ENCODE measurements around the gene LTBP4. TPM values are rescaled to one million over a fixed set of nuclear protein-coding genes. Genes with fewer than 3 reads are reported as not detected.
"Not testable (repeated sequence)": the region's sequence is repeated elsewhere in the genome, so short reads cannot be mapped to it uniquely, and the experiment has no call there.

LTBP4 gene
- total and polyA plus RNA-seq, 7 donors, result 31.9 to 206 (median 118) TPM

DNA sequence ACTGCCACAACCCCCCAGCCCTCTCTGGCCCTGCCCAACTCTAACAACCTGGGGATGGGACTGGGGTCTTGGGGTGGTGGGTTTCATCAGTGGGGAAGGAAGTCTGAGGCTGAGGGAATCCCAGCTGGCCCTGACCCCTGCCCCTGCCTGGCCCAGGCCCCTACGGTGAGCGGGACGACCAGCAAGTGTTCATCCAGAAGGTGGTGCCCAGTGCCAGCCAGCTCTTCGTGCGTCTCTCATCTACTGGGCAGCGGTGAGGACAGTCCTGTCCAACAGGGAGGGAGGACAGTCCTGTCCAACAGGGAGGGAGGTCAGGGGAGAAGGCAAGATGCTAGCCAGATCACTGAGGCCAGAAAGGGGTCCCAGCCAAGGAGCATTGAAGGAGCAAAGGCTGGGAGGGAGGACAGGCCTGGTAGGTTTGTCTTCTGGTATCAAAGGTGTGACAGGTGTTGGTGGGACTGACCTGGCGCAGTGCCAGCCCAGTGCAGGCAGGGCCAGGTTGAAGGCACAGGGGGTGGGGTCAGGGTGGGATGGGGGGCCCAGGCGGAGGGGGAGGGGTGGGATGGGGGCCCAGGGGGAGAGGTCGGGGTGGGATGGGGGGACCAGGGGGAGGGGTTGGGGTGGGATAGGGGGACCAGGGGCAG, 12.1 kb upstream of the LTBP4 start:
- intact Hi-C loops (cut with DNase I), result no loop called here

DNA sequence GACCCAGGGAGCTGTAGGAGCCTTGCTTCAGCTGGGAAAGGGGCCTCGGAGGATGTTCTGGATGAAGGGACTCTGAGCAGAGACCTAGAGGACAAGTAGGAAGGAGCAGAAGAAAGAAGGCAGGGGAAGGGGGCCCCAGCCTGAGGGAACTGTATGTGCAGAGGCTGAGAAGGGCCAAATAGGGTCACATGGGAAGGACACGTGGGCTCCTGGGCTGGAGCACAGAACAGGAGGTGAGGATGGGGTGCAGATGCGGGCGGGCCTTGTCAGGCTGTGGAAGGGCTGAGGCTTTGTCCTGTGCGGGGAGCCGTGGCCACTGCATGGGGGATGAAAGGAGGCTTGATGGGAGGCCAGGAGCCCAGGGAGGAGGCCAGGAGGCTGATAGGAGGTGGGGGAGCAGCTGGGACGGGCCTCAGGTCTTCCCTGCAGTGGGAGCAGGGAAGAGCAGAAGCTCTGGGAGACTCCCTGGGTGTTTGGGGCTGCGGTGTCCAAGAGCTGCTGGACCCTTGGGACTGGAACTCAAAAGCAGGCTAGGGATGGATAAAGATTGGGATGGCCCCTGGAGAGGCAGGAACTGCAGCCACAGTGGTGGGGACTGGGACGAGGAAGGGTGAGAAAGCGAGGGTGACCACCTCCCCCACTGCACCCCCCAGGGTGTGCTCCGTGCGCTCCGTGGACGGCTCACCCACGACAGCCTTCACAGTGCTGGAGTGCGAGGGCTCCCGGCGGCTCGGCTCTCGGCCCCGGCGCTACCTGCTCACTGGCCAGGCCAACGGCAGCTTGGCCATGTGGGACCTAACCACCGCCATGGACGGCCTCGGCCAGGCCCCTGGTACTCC, 11.4 kb upstream of the LTBP4 start:
- intact Hi-C loops (cut with DNase I), result loop anchor here (10.0 kb wide), 1 partner anchor 285 kb away; no protein-coding TSS in a partner anchor
- no peak for TF ChIP-seq POLR2AphosphoS5 (IDR thresholded peaks at IDR 0.05)
- TF ChIP-seq POLR2A (IDR thresholded peaks at IDR 0.05), result no peak
- H3K36me3 ChIP-seq, result peaks cover 0 to 20% (median 7%) of the 10 kb centered on the region in 4 donors

More for the DNA sequence above, 12.1 kb upstream of the LTBP4 start:
- DNase-seq, result no peak
- 80 to 89% methylated on average over 9 of the region's 9 CpGs for WGBS, 2 donors
- Histone ChIP-seq H3K4me3 (no peak overlapping the region), H3K4me1 (no peaks in the 10 kb centered on the region), H3K27ac (no peak overlapping the region), H3K27me3 (no peaks in the 10 kb centered on the region), H3K9me3 (no peaks in the 10 kb centered on the region), H3K36me3 (peaks cover 0 to 27% (median 7%) of the 10 kb centered on the region in 4 donors)
- no peak for TF ChIP-seq EP300 (IDR thresholded peaks at IDR 0.05)
- TF ChIP-seq POLR2AphosphoS5 (IDR thresholded peaks at IDR 0.05), result no peak
- TF ChIP-seq, protein P1, sequence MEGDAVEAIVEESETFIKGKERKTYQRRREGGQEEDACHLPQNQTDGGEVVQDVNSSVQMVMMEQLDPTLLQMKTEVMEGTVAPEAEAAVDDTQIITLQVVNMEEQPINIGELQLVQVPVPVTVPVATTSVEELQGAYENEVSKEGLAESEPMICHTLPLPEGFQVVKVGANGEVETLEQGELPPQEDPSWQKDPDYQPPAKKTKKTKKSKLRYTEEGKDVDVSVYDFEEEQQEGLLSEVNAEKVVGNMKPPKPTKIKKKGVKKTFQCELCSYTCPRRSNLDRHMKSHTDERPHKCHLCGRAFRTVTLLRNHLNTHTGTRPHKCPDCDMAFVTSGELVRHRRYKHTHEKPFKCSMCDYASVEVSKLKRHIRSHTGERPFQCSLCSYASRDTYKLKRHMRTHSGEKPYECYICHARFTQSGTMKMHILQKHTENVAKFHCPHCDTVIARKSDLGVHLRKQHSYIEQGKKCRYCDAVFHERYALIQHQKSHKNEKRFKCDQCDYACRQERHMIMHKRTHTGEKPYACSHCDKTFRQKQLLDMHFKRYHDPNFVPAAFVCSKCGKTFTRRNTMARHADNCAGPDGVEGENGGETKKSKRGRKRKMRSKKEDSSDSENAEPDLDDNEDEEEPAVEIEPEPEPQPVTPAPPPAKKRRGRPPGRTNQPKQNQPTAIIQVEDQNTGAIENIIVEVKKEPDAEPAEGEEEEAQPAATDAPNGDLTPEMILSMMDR (IDR thresholded peaks at IDR 0.05), result no peak

DNA sequence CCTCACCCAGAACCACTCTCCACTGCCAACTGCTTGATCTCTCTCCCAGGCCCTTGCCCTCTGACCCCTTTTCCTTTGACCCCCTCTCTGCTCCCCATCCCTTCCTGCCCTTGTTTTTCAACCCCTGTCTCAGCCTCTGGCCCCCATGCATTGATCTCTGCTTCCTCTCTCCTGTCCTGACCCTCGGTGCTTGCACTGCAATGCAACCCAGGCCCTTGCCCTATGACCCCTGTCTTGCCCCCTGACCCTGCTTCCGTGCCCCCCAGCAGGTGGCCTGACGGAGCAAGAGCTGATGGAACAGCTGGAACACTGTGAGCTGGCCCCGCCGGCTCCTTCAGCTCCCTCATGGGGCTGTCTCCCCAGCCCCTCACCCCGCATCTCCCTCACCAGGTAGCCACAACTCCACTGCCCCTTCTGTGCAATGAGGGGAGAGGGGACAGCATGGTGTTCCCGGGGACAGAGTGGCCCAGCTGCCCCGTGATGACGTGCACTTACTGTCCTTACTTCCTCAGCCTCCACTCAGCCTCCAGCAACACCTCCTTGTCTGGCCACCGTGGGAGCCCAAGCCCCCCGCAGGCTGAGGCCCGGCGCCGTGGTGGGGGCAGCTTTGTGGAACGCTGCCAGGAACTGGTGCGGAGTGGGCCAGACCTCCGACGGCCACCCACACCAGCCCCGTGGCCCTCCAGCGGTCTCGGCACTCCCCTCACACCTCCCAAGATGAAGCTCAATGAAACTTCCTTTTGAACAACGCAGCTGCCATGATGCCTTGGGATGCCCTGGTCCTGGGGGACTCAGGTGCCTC, 10.5 kb upstream of the LTBP4 start:
- 89 to 91% methylated on average over 22 of the region's 22 CpGs for WGBS, 2 donors
- intact Hi-C loops (cut with DNase I), result loop anchor here (10.0 kb wide), 1 partner anchor 286 kb away; no protein-coding TSS in a partner anchor

More for the DNA sequence above, 11.4 kb upstream of the LTBP4 start:
- WGBS, 2 donors, result 94 to 95% methylated on average over 26 of the region's 26 CpGs
- Histone ChIP-seq H3K4me1 (no peaks in the 10 kb centered on the region), H3K4me3 (no peak overlapping the region), H3K9me3 (no peaks in the 10 kb centered on the region), H3K27ac (no peak overlapping the region), H3K27me3 (peaks cover 0 to 3% (median 0%) of the 10 kb centered on the region in 3 donors)
- DNase-seq, result no peak

DNA sequence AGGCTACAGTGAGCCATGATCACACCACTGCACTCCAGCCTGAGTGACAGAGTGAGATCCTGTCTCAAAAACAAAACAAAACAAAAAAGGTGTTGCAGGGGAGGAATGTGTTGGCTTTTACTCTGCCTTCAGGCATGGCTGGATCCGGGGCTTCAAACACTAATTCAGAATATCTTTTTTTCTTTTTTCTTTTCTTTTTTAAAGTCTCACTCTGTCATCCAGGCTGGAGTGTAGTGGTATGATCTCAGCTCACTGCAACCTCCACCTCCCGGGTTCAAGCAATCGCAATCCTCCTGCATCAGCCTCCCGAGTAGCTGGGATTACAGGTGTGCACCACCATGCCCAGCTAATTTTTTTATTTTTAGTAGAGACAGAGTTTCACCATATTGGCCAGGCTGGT, 9.4 kb upstream of the LTBP4 start:
- H3K27ac ChIP-seq, H3K4me1 ChIP-seq, H3K4me3 ChIP-seq, DNase-seq, H3K9me3 ChIP-seq: not testable (repeated sequence)
- intact Hi-C loops (cut with DNase I), result loop anchor here (10.0 kb wide), 1 partner anchor 287 kb away; no protein-coding TSS in a partner anchor
- 83 to 96% methylated on average over 4 of the region's 4 CpGs for WGBS, 2 donors
- Histone ChIP-seq H3K36me3 (peaks cover 0 to 16% (median 4%) of the 10 kb centered on the region in 4 donors), H3K27me3 (peaks cover 0 to 19% (median 14%) of the 10 kb centered on the region in 3 donors)

More for the DNA sequence above, 10.5 kb upstream of the LTBP4 start:
- no peak for DNase-seq
- H3K27ac ChIP-seq, result no peak overlapping the region
- H3K4me3 ChIP-seq, result no peak overlapping the region
- no peaks in the 10 kb centered on the region for H3K9me3 ChIP-seq
- TF ChIP-seq EP300 (IDR thresholded peaks at IDR 0.05), result no peak
- TF ChIP-seq, protein P1 (IDR thresholded peaks at IDR 0.05), result no peak
- peaks cover 0 to 20% (median 7%) of the 10 kb centered on the region in 4 donors for H3K36me3 ChIP-seq
- peaks cover 0 to 12% (median 5%) of the 10 kb centered on the region in 3 donors for H3K27me3 ChIP-seq
- no peaks in the 10 kb centered on the region for H3K4me1 ChIP-seq

DNA sequence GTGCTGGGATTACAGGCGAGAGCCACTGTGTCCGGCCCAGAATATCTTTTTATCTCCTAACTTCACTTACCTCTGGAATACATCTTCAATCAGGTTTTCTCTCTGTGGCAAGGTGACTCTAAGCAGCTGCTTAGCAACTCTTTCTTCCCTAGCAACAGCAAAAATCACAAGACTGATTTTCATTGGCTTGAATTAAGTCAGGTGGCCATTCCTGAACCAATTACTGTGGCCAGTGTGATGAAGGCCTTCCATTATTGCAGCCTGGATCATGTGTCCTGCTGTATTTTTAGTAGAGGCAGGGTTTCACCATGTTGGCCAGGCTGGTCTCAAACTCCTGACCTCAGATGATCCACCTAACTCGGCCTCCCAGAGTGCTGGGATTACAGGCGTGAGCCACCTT, 9.0 kb upstream of the LTBP4 start:
- no peak for DNase-seq
- Histone ChIP-seq H3K27ac (no peak overlapping the region), H3K36me3 (peaks cover 0 to 12% (median 2%) of the 10 kb centered on the region in 4 donors), H3K4me3 (no peak overlapping the region), H3K9me3 (no peaks in the 10 kb centered on the region), H3K27me3 (peaks cover 0 to 24% (median 17%) of the 10 kb centered on the region in 3 donors), H3K4me1 (peaks cover 0 to 8% (median 7%) of the 10 kb centered on the region in 4 donors)
- TF ChIP-seq POLR2AphosphoS5 (IDR thresholded peaks at IDR 0.05) (no peak), EP300 (IDR thresholded peaks at IDR 0.05) (no peak), POLR2A (IDR thresholded peaks at IDR 0.05) (no peak)
- TF ChIP-seq, protein P1 (IDR thresholded peaks at IDR 0.05), result no peak
- WGBS, 2 donors, result 89 to 92% methylated on average over 4 of the region's 4 CpGs
- intact Hi-C loops (cut with DNase I), result loop anchor here (10.0 kb wide), 1 partner anchor 287 kb away; no protein-coding TSS in a partner anchor

All from sigmoid colon (tissue), 7 donors.